ENCODE measurements around the gene PPP1R3F.

DNA sequence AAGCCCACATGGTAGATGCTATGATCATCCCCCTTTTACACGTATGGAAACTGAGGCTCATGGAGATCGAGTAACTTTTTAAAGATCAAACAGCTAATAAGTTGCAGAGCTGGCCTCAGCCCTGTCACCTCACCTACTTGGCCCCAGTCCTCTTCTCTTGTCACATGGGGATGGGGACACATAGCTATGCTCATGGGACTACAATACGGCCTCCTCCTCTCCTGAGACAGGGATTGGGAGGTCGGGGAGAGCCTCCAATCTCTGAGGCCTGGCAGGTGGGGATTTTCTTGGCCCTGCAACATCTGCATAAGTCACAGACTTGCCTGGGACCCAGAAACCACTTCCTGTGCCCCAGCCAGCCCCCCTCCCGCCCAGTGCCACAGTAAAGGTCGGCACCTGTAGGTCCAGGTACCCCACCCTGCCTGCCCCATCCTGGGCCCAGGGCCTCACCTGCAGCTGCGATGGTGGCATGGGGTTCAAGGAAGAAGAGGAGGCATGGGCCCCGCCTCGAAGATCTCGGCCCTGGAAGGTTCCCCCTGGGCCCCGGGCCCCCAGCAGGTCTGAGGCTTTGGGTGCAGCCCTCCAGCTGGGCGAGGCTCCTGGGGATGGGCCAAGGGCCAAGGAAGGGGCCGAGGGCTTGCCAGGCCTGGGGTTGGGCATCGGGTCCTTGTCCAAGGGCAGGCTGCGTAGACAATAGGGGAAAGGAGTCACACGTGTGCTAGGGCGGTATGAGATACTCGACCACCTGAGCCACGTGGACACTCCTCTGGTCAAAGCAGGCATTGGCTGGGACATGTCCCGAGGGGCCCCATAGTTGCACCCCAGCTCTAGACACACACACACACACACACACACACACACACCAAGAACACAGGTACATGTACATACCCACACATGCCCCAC is 11.5 kb upstream of the PPP1R3F start:
- TF ChIP-seq, protein P1, sequence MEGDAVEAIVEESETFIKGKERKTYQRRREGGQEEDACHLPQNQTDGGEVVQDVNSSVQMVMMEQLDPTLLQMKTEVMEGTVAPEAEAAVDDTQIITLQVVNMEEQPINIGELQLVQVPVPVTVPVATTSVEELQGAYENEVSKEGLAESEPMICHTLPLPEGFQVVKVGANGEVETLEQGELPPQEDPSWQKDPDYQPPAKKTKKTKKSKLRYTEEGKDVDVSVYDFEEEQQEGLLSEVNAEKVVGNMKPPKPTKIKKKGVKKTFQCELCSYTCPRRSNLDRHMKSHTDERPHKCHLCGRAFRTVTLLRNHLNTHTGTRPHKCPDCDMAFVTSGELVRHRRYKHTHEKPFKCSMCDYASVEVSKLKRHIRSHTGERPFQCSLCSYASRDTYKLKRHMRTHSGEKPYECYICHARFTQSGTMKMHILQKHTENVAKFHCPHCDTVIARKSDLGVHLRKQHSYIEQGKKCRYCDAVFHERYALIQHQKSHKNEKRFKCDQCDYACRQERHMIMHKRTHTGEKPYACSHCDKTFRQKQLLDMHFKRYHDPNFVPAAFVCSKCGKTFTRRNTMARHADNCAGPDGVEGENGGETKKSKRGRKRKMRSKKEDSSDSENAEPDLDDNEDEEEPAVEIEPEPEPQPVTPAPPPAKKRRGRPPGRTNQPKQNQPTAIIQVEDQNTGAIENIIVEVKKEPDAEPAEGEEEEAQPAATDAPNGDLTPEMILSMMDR (IDR thresholded peaks at IDR 0.05; ENCODE audit: low read length): no peak
- no peak for TF ChIP-seq EZH2 (IDR thresholded peaks at IDR 0.05; ENCODE audit: borderline replicate concordance, low read length)
